ENCODE measurements around the gene MAP3K6. TPM values are rescaled to one million over a fixed set of nuclear protein-coding genes. Genes with fewer than 3 reads are reported as not detected.
A peak's percentile ranks its signal among the peaks of the same experiment; 100 is the strongest.

Gene MAP3K6
- total RNA-seq, 1 donor from 2014 or later, result 8.6 TPM

GRCh38 chr1:27350663-27351540, 15.9 kb downstream of the MAP3K6 start:
- Histone ChIP-seq H3K4me3 (ENCODE audit: low read depth, low read length) (no peak overlapping the region), H3K27me3 (ENCODE audit: control insufficient read depth, insufficient read depth, low read length) (peaks cover 6% of the 10 kb centered on the region), H3K36me3 (ENCODE audit: control insufficient read depth, insufficient read depth, low read length) (peaks cover 1% of the 10 kb centered on the region)
- TF ChIP-seq CTCF (IDR thresholded peaks at IDR 0.05; ENCODE audit: insufficient read depth, low read length, poor library complexity, severe bottlenecking), result no peak
- no peak for DNase-seq (ENCODE audit: low read depth)

- H3K36me3 ChIP-seq (ENCODE audit: control insufficient read depth, insufficient read depth, low read length), result no peaks in the 10 kb centered on the region
- peaks cover 6% of the 10 kb centered on the region for H3K27me3 ChIP-seq (ENCODE audit: control insufficient read depth, insufficient read depth, low read length)
- no peak for DNase-seq (ENCODE audit: low read depth)
- TF ChIP-seq CTCF (IDR thresholded peaks at IDR 0.05; ENCODE audit: insufficient read depth, low read length, poor library complexity, severe bottlenecking), result no peak
- peak overlapping the region; percentile 29 for H3K4me3 ChIP-seq (ENCODE audit: low read depth, low read length)
Measured at GRCh38 chr1:27349784-27350662, 16.7 kb downstream of the MAP3K6 start.

GRCh38 chr1:27348861-27349783, 17.6 kb downstream of the MAP3K6 start:
- H3K4me3 ChIP-seq (ENCODE audit: low read depth, low read length), result peak overlapping the region; percentile 29
- no peak for DNase-seq (ENCODE audit: low read depth)
- TF ChIP-seq CTCF (IDR thresholded peaks at IDR 0.05; ENCODE audit: insufficient read depth, low read length, poor library complexity, severe bottlenecking), result no peak
- peaks cover 6% of the 10 kb centered on the region for H3K27me3 ChIP-seq (ENCODE audit: control insufficient read depth, insufficient read depth, low read length)
- H3K36me3 ChIP-seq (ENCODE audit: control insufficient read depth, insufficient read depth, low read length), result no peaks in the 10 kb centered on the region

GRCh38 chr1:27346991-27347624, 19.7 kb downstream of the MAP3K6 start:
- no peak for DNase-seq (ENCODE audit: low read depth)

More at GRCh38 chr1:27346991-27347624, 19.7 kb downstream of the MAP3K6 start:
- Histone ChIP-seq H3K36me3 (ENCODE audit: control insufficient read depth, insufficient read depth, low read length) (no peaks in the 10 kb centered on the region), H3K27me3 (ENCODE audit: control insufficient read depth, insufficient read depth, low read length) (peaks cover 6% of the 10 kb centered on the region), H3K4me3 (ENCODE audit: low read depth, low read length) (no peak overlapping the region)
- no peak for TF ChIP-seq CTCF (IDR thresholded peaks at IDR 0.05; ENCODE audit: insufficient read depth, low read length, poor library complexity, severe bottlenecking)

Data from kidney epithelial cell (primary cell).